ENCODE data around the gene LRRK1.
A peak's percentile ranks its signal among the peaks of the same experiment; 100 is the strongest.

Gene LRRK1

DNA sequence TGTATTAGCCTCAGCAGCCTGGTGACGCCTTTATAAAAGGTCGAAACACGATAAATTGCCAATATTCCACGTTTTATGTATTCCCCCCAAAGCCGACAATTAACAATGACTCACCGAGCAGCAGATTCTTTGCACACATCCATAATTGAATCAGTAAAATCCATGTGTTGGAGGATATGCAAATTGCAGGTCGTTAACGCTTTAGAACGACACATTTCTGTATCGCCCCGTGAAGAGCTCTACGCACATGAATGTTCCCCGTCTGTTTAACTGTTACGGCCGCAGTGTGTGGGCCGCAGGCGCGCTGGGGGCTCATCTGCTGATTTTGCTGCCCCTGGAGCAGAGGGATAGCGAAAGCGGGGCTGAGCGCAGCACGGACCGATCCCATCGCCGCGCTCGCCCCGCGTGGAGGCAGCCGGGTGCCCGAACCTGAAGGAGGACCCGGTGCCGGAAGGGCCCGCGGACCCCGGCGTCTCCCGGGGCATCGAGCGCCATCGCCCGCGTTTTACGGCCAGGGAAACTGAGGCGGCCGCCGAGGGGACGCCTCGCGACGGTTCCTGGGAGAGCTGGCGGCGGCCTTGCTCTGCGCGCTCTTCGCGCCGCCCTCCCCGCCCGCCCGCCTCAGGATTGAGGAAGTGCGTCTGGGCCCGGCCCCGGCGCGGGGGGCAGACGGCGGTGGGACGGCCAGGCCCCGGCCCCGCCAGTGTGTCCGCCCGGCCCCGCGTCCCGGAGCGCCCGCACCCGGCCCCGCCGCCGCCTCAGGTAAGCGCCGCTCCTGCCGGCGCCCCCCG, at the start of gene LRRK1:
LRRK1 (plus strand) TSS at position 668 of the 791 bp plus-strand sequence. CDS start 5,276 bp downstream, outside the sequence.
- TF ChIP-seq CTCF (IDR thresholded peaks at IDR 0.05; ENCODE audit: extremely low read depth, missing control alignments): no peak
- peak; percentile 82 for DNase-seq (ENCODE audit: low spot score)

GRCh38 chr15:100873029-100873677, 46.0 kb upstream of the LRRK1 start:
- TF ChIP-seq CTCF (IDR thresholded peaks at IDR 0.05; ENCODE audit: extremely low read depth, missing control alignments): peak; percentile 79
- peak; percentile 83 for DNase-seq (ENCODE audit: low spot score)

- TF ChIP-seq CTCF (IDR thresholded peaks at IDR 0.05; ENCODE audit: extremely low read depth, missing control alignments): no peak
- DNase-seq (ENCODE audit: low spot score): no peak
Measured at GRCh38 chr15:100875495-100875894, 43.7 kb upstream of the LRRK1 start.

DNA sequence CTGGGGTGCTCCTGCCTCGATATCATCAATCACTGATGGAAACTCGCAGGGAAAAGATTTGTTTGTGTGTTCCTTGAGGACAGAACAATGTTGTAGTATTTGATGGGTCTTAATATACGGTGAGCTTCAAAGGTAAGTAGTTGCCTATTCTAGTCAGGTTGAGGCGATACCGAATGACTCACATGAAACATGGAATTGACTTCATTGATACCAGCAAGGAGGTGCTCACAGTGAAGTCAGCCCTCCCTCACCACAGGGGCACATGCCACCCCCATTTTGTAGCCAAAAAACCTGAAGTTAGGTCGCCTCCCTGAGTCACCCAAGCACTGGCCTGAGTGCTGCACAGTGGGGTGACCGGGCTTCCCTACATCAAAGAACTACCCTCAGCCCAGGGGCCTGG, 43.2 kb upstream of the LRRK1 start:
- no peak for TF ChIP-seq CTCF (IDR thresholded peaks at IDR 0.05; ENCODE audit: extremely low read depth, missing control alignments)
- no peak for DNase-seq (ENCODE audit: low spot score)

DNA sequence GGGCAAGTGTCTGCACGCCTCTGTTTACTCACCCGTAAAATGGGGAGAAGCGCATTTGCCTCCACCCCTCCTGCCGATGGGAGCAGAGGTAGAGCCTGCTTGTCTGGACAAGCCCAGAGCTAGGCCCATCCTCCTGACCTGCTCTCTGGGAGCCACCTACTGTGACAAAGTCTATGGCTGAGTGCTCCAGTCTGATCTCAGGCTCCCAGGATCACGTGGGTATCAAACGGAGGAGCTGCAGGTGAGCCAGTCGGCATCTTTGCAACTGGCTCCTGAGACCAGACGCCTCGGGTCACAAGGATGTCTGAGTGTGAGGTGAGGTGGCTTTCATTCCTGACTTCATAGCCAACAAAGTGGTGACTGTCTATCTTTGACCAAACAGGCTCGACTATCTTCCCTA, 41.6 kb upstream of the LRRK1 start:
- no peak for DNase-seq (ENCODE audit: low spot score)
- TF ChIP-seq CTCF (IDR thresholded peaks at IDR 0.05; ENCODE audit: extremely low read depth, missing control alignments): no peak

- DNase-seq (ENCODE audit: low spot score): no peak
- TF ChIP-seq CTCF (IDR thresholded peaks at IDR 0.05; ENCODE audit: extremely low read depth, missing control alignments): no peak
Measured at GRCh38 chr15:100878130-100878529, 41.0 kb upstream of the LRRK1 start.

GRCh38 chr15:100878648-100879047, 40.5 kb upstream of the LRRK1 start:
- TF ChIP-seq CTCF (IDR thresholded peaks at IDR 0.05; ENCODE audit: extremely low read depth, missing control alignments): no peak
- no peak for DNase-seq (ENCODE audit: low spot score)
